GM19467 (cell line): ENCODE data around the gene CAMTA1.

Source experiments
- ATAC-seq: cut with Tn5 transposase; IDR thresholded peaks from one replicate; pipeline ENCODE4 v1.9.1; 2021; ENCODE audit warnings: mild to moderate bottlenecking, moderate library complexity; ENCODE audit not compliant: unreplicated experiment

The CAMTA1 gene

GRCh38 chr1:6967431-6968111 lies 182.3 kb downstream of the CAMTA1 start:
- no peak for ATAC-seq

GRCh38 chr1:6969106-6969505 lies 183.9 kb downstream of the CAMTA1 start:
- no peak for ATAC-seq

DNA sequence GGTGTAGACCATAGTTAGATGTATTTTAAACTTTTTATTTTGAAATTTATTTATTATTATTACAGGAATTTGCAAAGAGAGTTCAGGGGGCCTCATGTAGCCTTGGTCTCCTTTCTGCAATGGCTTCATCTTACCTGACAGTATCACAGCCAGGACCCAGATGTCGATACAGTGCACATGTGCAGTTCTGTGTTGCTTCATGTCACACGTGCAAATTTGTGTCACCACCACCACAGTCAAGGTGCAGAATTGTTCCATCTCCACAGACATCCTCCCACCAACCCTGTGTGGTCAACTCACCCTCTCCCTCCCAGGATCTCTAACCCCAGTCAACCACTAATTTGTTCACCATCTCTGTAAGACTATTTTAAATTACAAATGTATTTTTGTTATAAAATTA lies 184.5 kb downstream of the CAMTA1 start:
- ATAC-seq: no peak

GRCh38 chr1:6970221-6970620 lies 185.0 kb downstream of the CAMTA1 start:
- ATAC-seq: no peak

DNA sequence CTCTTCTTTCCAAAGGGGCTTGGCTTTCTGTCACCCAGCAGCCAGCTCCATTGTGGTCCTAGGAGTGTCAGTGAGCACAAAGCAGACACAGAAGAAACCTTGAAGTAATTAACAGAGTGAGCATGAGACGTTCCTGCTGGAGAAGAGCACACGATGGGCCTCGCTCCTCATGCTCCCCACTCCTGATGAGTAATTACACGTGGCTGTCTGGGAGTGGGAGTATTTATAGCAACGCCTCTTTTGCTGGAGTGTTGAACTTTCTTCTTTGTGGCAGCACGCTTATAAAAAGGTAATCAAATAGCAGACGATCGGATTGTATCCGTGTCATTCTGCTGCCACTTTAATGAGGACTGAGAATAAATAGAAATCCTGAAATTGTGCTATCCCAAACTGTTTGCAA lies 185.8 kb downstream of the CAMTA1 start:
- no peak for ATAC-seq

DNA sequence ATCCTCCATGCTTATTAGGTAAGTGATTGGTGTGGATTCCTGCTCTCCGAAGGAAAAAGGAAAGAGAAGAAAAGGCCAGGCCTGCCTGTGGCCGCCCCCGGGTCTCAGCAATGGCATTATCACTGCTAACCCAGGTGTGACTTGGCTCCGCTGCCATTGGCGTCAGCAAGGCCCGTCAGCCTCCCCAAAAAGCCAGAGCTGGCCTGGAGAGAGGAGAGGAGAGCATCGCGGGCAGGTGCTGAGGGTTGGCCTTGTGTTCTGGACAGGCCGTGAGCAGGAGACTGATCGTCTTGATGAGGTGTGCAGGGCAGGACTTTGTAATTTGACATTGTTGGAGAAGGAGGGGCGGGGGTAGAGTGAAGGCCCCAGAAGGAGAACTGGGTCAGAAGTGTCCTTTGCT lies 186.4 kb downstream of the CAMTA1 start:
- no peak for ATAC-seq

DNA sequence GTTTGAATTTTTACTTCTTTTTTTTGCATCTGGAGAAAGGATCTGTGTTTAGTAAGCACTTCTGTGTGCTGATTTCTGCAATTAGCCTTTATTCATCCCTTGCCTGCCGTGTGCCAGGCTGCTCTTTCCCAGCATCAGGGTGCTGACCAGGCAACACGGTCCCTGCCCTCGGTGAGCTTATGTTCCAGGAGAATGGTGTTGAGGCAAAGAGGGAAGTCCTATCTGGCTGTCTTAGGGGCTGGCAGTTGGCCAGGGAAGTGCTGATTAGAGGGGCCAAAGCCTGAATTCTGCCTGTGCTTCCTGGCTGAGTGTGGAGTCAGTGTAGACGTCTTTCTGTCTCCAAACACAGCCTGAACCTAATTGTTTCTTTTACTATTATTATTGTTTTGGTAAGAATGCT lies 187.1 kb downstream of the CAMTA1 start:
- ATAC-seq: no peak

- ATAC-seq: no peak
Measured at GRCh38 chr1:6975331-6976043, 190.2 kb downstream of the CAMTA1 start.

- ATAC-seq: no peak
Measured at GRCh38 chr1:6976044-6976375, 190.8 kb downstream of the CAMTA1 start.

DNA sequence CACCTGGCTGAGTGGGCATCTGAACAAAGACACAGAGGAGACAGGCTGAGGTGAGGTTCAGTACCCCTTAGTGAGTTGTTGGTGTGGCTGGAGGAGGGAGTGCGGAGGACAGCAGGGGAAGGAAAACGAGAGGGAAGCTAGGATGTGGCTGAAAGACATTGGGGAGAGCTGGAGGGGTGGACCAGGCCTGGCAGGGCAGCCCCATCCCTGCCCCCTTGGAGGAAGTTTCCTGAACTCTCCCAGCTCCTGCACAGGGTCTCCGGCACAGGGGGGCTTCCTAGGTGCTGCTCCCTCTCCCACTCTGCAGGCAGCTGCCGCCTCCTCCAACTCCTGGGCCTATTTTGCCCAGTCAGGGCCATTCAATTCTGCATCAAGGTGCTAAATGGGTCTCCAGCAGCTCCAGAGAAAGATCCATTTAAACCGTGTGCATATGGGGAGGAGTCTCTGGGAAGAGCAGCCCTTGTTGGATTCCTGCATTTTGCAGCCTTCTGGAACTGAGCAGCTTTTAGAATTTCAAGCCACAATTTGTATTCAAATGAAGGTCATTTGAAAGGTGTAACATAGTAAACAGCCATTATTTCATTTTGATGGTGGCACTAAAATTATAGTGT lies 193.9 kb downstream of the CAMTA1 start:
- no peak for ATAC-seq

GRCh38 chr1:6981595-6981994 lies 196.3 kb downstream of the CAMTA1 start:
- ATAC-seq: no peak

DNA sequence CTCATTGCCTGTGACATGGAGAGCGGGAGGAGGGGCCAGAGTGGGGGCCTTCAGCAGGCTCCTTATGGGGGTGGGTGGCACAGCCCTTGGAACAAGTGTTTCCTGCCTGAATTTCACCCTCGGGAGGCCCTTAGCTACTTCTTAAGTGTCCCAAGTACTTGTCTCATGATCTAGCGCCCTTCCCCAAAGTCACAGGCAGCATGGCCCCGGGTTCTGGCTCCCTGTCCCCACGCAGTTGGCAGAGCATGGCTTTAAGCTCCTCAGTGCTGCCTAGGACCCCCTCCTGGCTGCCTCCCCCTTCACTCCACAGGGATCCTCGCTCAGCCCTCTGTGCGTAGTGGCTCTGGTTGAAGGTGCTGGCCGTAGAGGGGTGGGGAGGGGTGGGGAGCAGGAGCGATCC lies 197.2 kb downstream of the CAMTA1 start:
- ATAC-seq: no peak

DNA sequence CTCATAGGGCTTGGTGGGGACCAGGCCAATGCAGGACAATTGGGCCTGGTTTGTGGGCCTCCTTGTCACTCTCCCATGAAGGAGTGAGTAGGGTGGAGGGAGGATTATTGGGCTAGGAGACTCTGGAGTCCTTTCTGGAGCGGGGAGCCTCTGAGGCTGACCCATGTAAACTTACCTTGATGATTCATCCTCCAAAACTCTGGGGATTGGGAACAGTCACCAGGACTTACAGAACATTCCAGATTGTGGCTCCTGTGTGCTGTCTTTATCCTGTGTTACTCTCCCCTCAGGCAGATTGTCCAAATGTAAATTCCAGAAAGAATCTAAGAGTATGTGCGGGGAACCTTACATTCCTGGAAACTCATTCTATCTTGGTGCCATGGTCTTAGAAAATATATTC lies 197.6 kb downstream of the CAMTA1 start:
- ATAC-seq: no peak

- no peak for ATAC-seq
Measured at GRCh38 chr1:6984536-6984935, 199.3 kb downstream of the CAMTA1 start.

DNA sequence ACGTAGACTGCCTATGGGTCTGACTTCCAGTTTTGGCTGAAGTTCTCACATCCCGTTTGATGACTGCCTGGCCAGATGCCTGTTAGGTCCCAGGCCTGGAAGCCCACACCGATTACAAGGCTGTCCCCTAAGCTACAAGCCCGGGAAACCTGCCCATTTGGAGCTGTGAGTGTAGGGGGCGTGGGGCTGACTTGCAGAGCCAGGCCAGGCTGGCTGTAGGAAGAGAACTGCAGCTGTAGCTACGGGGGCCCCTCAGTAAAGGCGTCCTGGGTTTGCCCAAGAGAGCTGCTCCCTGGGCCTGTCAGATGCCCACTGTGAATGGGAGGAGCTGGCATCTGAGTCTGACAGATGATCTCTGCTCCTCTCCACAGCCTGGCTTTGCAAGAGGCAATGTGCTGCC lies 199.7 kb downstream of the CAMTA1 start:
- ATAC-seq: no peak

- no peak for ATAC-seq
Measured at GRCh38 chr1:6985549-6986276, 200.5 kb downstream of the CAMTA1 start.

- no peak for ATAC-seq
Measured at GRCh38 chr1:6986281-6986680, 201.0 kb downstream of the CAMTA1 start.

DNA sequence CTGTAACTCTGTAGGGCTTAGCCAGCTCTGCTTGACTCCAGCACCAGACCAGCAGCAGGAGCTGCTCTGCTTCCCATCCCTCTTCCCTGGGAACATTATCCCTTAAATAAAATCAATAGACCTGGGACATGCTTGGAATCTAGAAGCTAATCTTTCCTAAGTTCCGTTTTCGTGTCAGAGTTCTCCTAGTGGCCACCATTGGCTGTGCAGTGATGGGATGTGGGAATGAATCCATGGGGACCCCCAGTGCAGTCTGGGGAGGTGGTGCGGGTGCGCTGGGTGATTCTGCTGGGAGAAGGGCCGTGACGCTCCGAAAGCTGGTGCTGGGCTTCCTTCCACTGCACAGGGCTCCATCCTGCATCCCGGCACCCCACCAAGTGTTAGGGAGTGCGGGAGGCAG lies 202.7 kb downstream of the CAMTA1 start:
- ATAC-seq: no peak

DNA sequence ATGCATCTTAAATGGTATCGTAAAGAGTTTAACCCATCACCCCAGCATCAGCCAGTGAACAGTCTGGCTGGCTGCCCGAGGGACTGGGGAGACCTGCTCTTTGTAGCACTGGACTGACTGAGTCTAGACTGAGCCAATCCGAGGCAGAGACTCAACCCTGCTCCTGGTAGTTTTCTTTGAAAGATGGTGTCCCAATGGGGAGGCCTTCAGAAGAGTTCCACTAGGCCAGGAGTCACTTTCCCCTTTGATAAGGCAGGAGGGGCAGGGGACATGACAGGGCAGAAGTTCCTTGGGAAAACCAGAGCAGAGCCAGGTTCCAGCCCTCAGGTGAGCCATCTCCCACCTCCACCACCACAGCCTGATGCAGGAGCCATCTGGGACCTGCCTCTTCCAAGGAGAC lies 203.5 kb downstream of the CAMTA1 start:
- ATAC-seq: no peak

- no peak for ATAC-seq
Measured at GRCh38 chr1:6989212-6990159, 204.2 kb downstream of the CAMTA1 start.

DNA sequence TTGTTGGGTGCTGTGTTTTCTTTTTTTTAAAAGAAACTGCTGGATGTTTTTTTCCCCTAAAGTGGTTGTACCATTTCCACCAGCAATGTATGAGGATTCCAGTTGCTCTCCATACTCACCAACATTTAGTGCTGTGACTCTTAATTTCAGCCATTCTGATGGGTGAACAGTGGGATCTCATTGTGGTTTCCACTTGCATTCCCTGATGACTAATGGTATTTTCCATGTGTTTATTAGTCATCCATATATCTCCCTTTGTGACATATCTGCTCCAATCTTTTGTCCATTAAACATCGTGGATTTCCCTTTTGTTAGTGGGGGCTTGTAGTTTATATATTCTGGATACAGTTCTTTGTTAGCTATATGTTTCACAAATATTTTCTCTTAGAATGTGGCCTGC lies 206.0 kb downstream of the CAMTA1 start:
- no peak for ATAC-seq
